Measurements from ENCODE around the gene MYOM1. TPM values are rescaled to one million over a fixed set of nuclear protein-coding genes. Genes with fewer than 3 reads are reported as not detected.
A peak's percentile ranks its signal among the peaks of the same experiment; 100 is the strongest.

MYOM1 gene
- total RNA-seq, 2 experiments from 2014 or later, result 0.74 to 1.5 TPM

GRCh38 chr18:3040173-3040572 is 179.6 kb downstream of the MYOM1 start:
- Histone ChIP-seq H3K9me3 (ENCODE audit: control insufficient read depth in 1 of 2, insufficient read depth in 1 of 2, low read length in 2 of 2) (no peaks in the 10 kb centered on the region), H3K4me3 (ENCODE audit: low read length) (no peak overlapping the region), H3K27me3 (ENCODE audit: control insufficient read depth in 1 of 2, insufficient read depth in 2 of 2, low read length in 2 of 2) (no peaks in the 10 kb centered on the region), H3K4me1 (ENCODE audit: insufficient read depth, low read length) (peaks cover 10% of the 10 kb centered on the region), H3K36me3 (ENCODE audit: insufficient read depth, low read length) (no peaks in the 10 kb centered on the region), H3K27ac (ENCODE audit: low read depth in 1 of 2, low read length in 2 of 2) (no peak overlapping the region)
- TF ChIP-seq CTCF (IDR thresholded peaks at IDR 0.05), result no peak
- Mint-ChIP-seq H3K4me1 (ENCODE audit: low read depth) (peaks cover 17% of the 10 kb centered on the region), H3K4me3 (no peak overlapping the region), H3K36me3 (ENCODE audit: low read depth) (no peaks in the 10 kb centered on the region), H3K27me3 (no peaks in the 10 kb centered on the region), H3K27ac (no peak overlapping the region), H3K9me3 (no peaks in the 10 kb centered on the region)
- intact Hi-C loops (cut with DNase I, micrococcal nuclease), result no loop called here
- ChIA-PET CTCF (interaction anchor here (1.6 to 1.8 kb wide), 2 partner anchors 23 to 206 kb away, joined by 4 to 5 read pairs; no protein-coding TSS in a partner anchor), POLR2A (interaction anchor here (1.1 to 1.9 kb wide), 2 partner anchors 20 to 55 kb away, joined by 4 to 5 read pairs; no protein-coding TSS in a partner anchor)
- no peak for ATAC-seq (ENCODE audit: poor library complexity)
- no peak for DNase-seq

GRCh38 chr18:3037423-3037915 is 182.3 kb downstream of the MYOM1 start:
- ChIA-PET CTCF (interaction anchor here (1.2 to 1.5 kb wide), 2 partner anchors 26 to 42 kb away, joined by 3 to 4 read pairs; no protein-coding TSS in a partner anchor), POLR2A (interaction anchor here (0.8 to 1.2 kb wide), 2 partner anchors 22 to 24 kb away, joined by 3 to 9 read pairs; no protein-coding TSS in a partner anchor)
- ATAC-seq (ENCODE audit: poor library complexity) (peak; percentile 46), DNase-seq (peak in 4 of 14 experiments; percentile 37 to 54 (median 44))
- Histone ChIP-seq H3K36me3 (ENCODE audit: insufficient read depth, low read length) (no peaks in the 10 kb centered on the region), H3K27me3 (ENCODE audit: control insufficient read depth in 1 of 2, insufficient read depth in 2 of 2, low read length in 2 of 2) (no peaks in the 10 kb centered on the region), H3K4me3 (ENCODE audit: low read length) (no peak overlapping the region), H3K9me3 (ENCODE audit: control insufficient read depth in 1 of 2, insufficient read depth in 1 of 2, low read length in 2 of 2) (no peaks in the 10 kb centered on the region), H3K27ac (ENCODE audit: low read depth in 1 of 2, low read length in 2 of 2) (no peak overlapping the region), H3K4me1 (ENCODE audit: insufficient read depth, low read length) (peaks cover 5% of the 10 kb centered on the region)
- Mint-ChIP-seq H3K4me1 (ENCODE audit: low read depth) (peaks cover 11% of the 10 kb centered on the region), H3K36me3 (ENCODE audit: low read depth) (no peaks in the 10 kb centered on the region), H3K27me3 (no peaks in the 10 kb centered on the region), H3K9me3 (no peaks in the 10 kb centered on the region), H3K4me3 (no peak overlapping the region), H3K27ac (peak overlapping the region; percentile 39)
- intact Hi-C loops (cut with DNase I, micrococcal nuclease), result no loop called here
- TF ChIP-seq CTCF (IDR thresholded peaks at IDR 0.05), result no peak

GRCh38 chr18:3036108-3036507 is 183.7 kb downstream of the MYOM1 start:
- ChIA-PET CTCF (no interaction called here), POLR2A (no interaction called here)
- no peak for ATAC-seq (ENCODE audit: poor library complexity)

More at GRCh38 chr18:3036108-3036507, 183.7 kb downstream of the MYOM1 start:
- H3K27ac ChIP-seq (ENCODE audit: low read depth in 1 of 2, low read length in 2 of 2), result no peak overlapping the region
- H3K36me3 ChIP-seq (ENCODE audit: insufficient read depth, low read length), result no peaks in the 10 kb centered on the region
- H3K36me3 Mint-ChIP-seq (ENCODE audit: low read depth), result no peaks in the 10 kb centered on the region
- H3K9me3 ChIP-seq (ENCODE audit: control insufficient read depth in 1 of 2, insufficient read depth in 1 of 2, low read length in 2 of 2), result no peaks in the 10 kb centered on the region
- H3K4me1 ChIP-seq (ENCODE audit: insufficient read depth, low read length), result peaks cover 5% of the 10 kb centered on the region
- H3K27me3 ChIP-seq (ENCODE audit: control insufficient read depth in 1 of 2, insufficient read depth in 2 of 2, low read length in 2 of 2), result no peaks in the 10 kb centered on the region
- no peak for DNase-seq
- no peaks in the 10 kb centered on the region for H3K27me3 Mint-ChIP-seq
- no peaks in the 10 kb centered on the region for H3K9me3 Mint-ChIP-seq
- intact Hi-C loops (cut with DNase I, micrococcal nuclease), result no loop called here
- peaks cover 11% of the 10 kb centered on the region for H3K4me1 Mint-ChIP-seq (ENCODE audit: low read depth)
- H3K4me3 ChIP-seq (ENCODE audit: low read length), result no peak overlapping the region
- TF ChIP-seq CTCF (IDR thresholded peaks at IDR 0.05), result no peak
- H3K27ac Mint-ChIP-seq, result no peak overlapping the region
- no peak overlapping the region for H3K4me3 Mint-ChIP-seq

Measured in CD4-positive, alpha-beta T cell (primary cell).